ENCODE results near the gene IGSF22. TPM values are rescaled to one million over a fixed set of nuclear protein-coding genes. Genes with fewer than 3 reads are reported as not detected.

Gene IGSF22
- polyA plus RNA-seq, 1 donor (not counting 4 experiments of a cell fraction or from before 2014, with no cell fraction given), result 0.01 TPM

GRCh38 chr11:18720808-18721560 is 5.0 kb downstream of the IGSF22 start:
- Histone ChIP-seq H4K20me1 (ENCODE audit: control insufficient read depth, extremely low read depth, insufficient read depth, low read length) (no peaks in the 10 kb centered on the region), H3K27ac (ENCODE audit: control insufficient read depth, insufficient read depth, low read length) (peak overlapping the region; percentile 4), H3K79me2 (ENCODE audit: control insufficient read depth, insufficient read depth, low read length) (no peaks in the 10 kb centered on the region), H3K36me3 (ENCODE audit: control insufficient read depth in 2 of 2, extremely low read depth in 1 of 2, insufficient read depth in 2 of 2, low read length in 2 of 2) (no peaks in the 10 kb centered on the region), H3K9ac (ENCODE audit: control insufficient read depth, extremely low read depth, insufficient read depth, low read length) (peak overlapping the region; percentile 62), H2AFZ (ENCODE audit: control insufficient read depth, low read length) (peak overlapping the region; percentile 94), H3K27me3 (ENCODE audit: control insufficient read depth, extremely low read depth, insufficient read depth, low read length) (no peaks in the 10 kb centered on the region), H3K9me3 (ENCODE audit: control insufficient read depth, low read depth, low read length) (no peaks in the 10 kb centered on the region), H3K9me1 (ENCODE audit: control insufficient read depth, extremely low read depth, insufficient read depth, low read length) (no peaks in the 10 kb centered on the region), H3K4me2 (ENCODE audit: control insufficient read depth, extremely low read depth, insufficient read depth, low read depth, low read length) (peak overlapping the region; percentile 94), H3K4me1 (ENCODE audit: control insufficient read depth, extremely low read depth, insufficient read depth, low read length) (peaks cover 23% of the 10 kb centered on the region), H3K4me3 (ENCODE audit: control insufficient read depth in 2 of 3, extremely low read depth in 1 of 3, insufficient read depth in 2 of 3, low read depth in 1 of 3, low read length in 3 of 3) (peak overlapping the region; percentile 32 to 64 (median 59))
- DNase-seq (ENCODE audit: low read depth, low spot score), result no peak
- TF ChIP-seq EZH2 (IDR thresholded peaks at IDR 0.05; ENCODE audit: low read length) (no peak), CTCF (optimal IDR thresholded peaks at IDR 0.05 in 1 of 3, IDR thresholded peaks at IDR 0.05 in 1 of 3, conservative IDR thresholded peaks at IDR 0.05 in 1 of 3; ENCODE audit: extremely low read depth in 1 of 3, insufficient read depth in 2 of 3, low read length in 3 of 3) (no peak)
- dilution Hi-C loops (cut with MboI; ENCODE audit: extremely low pct_ligation_motif_present, low sequenced_read_pairs), result no loop called here
- peak; percentile 51 for FAIRE-seq

- Histone ChIP-seq H2AFZ (ENCODE audit: control insufficient read depth, low read length) (peak overlapping the region; percentile 41), H3K9me1 (ENCODE audit: control insufficient read depth, extremely low read depth, insufficient read depth, low read length) (no peaks in the 10 kb centered on the region), H3K4me2 (ENCODE audit: control insufficient read depth, extremely low read depth, insufficient read depth, low read depth, low read length) (peak overlapping the region; percentile 94), H3K27me3 (ENCODE audit: control insufficient read depth, extremely low read depth, insufficient read depth, low read length) (no peaks in the 10 kb centered on the region), H3K36me3 (ENCODE audit: control insufficient read depth in 2 of 2, extremely low read depth in 1 of 2, insufficient read depth in 2 of 2, low read length in 2 of 2) (no peaks in the 10 kb centered on the region), H3K27ac (ENCODE audit: control insufficient read depth, insufficient read depth, low read length) (peak overlapping the region; percentile 4), H3K4me1 (ENCODE audit: control insufficient read depth, extremely low read depth, insufficient read depth, low read length) (peaks cover 23% of the 10 kb centered on the region), H3K4me3 (ENCODE audit: control insufficient read depth in 2 of 3, extremely low read depth in 1 of 3, insufficient read depth in 2 of 3, low read depth in 1 of 3, low read length in 3 of 3) (no peak overlapping the region), H3K9me3 (ENCODE audit: control insufficient read depth, low read depth, low read length) (no peaks in the 10 kb centered on the region), H4K20me1 (ENCODE audit: control insufficient read depth, extremely low read depth, insufficient read depth, low read length) (no peaks in the 10 kb centered on the region), H3K9ac (ENCODE audit: control insufficient read depth, extremely low read depth, insufficient read depth, low read length) (no peak overlapping the region), H3K79me2 (ENCODE audit: control insufficient read depth, insufficient read depth, low read length) (no peaks in the 10 kb centered on the region)
- no peak for TF ChIP-seq EZH2 (IDR thresholded peaks at IDR 0.05; ENCODE audit: low read length)
- TF ChIP-seq CTCF (optimal IDR thresholded peaks at IDR 0.05 in 1 of 3, IDR thresholded peaks at IDR 0.05 in 1 of 3, conservative IDR thresholded peaks at IDR 0.05 in 1 of 3; ENCODE audit: extremely low read depth in 1 of 3, insufficient read depth in 2 of 3, low read length in 3 of 3), result no peak
- dilution Hi-C loops (cut with MboI; ENCODE audit: extremely low pct_ligation_motif_present, low sequenced_read_pairs), result no loop called here
- DNase-seq (ENCODE audit: low read depth, low spot score) (no peak), FAIRE-seq (no peak)
These were observed 5.7 kb downstream of the IGSF22 start for GRCh38 chr11:18720091-18720807.
